DOHH2 (cell line): ENCODE results near the gene CAMKMT.

Experiments
- CTCF ChIP-seq: fragments of 200-600 bp; sonication (generic); IDR thresholded peaks from one replicate; pipeline ENCODE4 v1.5.1; 2014; ENCODE audit warnings: antibody characterized with exemption, mild to moderate bottlenecking, low read depth, low read length; ENCODE audit not compliant: poor library complexity, severe bottlenecking
- EZH2phosphoT487 ChIP-seq: fragments of 200-600 bp; sonication (generic); IDR thresholded peaks from 2 replicates; pipeline ENCODE4 v1.6.1; 2017; ENCODE audit warnings: borderline replicate concordance, mild to moderate bottlenecking, antibody characterized with exemption, low read length, moderate library complexity, mixed read lengths

GRCh38 chr2:44801841-44802776, 440.4 kb downstream of the CAMKMT start:
- no peak for TF ChIP-seq CTCF
- TF ChIP-seq EZH2phosphoT487: no peak
